GM19372 (cell line): ENCODE measurements around the gene RPS26.
"Not testable (repeated sequence)": the region's sequence is repeated elsewhere in the genome, so short reads cannot be mapped to it uniquely, and the experiment has no call there.

Experiments used
- ATAC-seq: cut with Tn5 transposase; IDR thresholded peaks from one replicate; pipeline ENCODE4 v1.9.1; 2021; ENCODE audit warnings: mild to moderate bottlenecking, low read depth, moderate library complexity; ENCODE audit not compliant: unreplicated experiment

The RPS26 gene

DNA sequence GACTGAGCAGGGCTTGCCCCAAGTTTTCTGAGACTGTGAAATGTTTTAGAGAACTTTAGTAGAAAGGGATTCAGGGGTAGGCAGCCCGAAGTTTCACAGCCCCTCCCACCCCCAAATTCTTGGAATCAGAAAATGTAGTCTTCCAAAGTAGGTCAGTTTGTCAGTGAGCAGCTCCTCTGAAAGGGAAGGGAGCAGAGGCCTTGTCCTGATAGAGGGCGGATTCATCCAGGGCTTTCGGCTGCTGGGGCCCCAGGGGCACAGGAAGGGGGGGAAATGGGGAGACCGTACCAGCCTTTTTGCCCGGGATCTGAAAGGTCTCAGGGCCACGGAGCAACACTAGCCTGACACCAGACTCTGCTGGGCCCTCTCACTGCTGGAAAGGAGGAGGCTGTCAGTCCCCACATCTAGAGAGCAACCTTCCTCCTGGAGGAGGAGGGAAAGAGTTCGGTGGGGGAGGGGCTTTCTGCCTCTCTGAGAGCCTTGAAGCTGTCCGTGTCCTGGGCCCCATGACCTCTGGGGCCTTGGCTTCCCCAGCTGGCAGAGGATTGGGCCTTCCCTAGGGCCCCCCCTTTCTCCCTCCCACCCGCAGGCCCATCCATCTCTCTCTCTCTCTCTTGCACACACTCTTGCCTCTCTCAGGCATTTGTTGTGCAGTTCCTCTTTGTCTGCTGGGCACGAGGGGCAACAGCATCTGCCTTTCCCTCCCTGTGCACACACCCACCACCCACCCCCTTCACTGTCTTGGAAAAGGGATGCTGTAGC is 21.1 kb upstream of the RPS26 start, which contains the start of gene IKZF4:
Gene IKZF4, plus strand, starts transcription at position 621 of the 762 bp plus-strand sequence. CDS start 451 bp downstream, outside the sequence.
- ATAC-seq = no peak

DNA sequence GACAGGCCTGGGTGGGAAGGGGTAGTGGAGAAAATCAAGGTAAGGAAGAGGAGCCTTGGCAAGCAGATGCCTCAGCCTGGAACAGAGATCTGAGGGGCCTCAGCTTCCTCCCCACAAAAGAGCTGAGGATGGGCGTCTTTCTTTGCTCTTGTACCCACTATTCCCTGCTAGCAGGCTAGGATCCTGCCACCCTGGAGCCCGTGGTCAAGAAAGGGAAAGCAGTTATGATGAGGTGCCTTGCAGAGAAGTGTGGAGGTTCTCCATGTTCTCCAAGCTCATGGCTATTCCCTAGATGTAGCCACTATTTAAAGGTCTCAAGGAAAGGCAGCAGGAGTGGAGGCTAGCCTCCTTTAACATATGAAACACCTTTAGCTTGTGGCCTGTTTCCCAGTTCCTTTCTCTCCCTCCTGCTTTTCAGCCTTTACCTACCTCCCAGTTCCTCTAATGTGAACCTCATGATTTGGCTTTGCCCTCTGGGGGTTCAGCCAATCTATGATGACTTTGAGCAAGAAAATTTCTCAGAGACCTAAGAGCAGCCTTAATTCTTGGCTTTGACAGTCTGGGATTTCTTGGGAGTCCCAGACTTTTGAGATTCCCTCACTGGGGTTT is 19.7 kb upstream of the RPS26 start:
- no peak for ATAC-seq

DNA sequence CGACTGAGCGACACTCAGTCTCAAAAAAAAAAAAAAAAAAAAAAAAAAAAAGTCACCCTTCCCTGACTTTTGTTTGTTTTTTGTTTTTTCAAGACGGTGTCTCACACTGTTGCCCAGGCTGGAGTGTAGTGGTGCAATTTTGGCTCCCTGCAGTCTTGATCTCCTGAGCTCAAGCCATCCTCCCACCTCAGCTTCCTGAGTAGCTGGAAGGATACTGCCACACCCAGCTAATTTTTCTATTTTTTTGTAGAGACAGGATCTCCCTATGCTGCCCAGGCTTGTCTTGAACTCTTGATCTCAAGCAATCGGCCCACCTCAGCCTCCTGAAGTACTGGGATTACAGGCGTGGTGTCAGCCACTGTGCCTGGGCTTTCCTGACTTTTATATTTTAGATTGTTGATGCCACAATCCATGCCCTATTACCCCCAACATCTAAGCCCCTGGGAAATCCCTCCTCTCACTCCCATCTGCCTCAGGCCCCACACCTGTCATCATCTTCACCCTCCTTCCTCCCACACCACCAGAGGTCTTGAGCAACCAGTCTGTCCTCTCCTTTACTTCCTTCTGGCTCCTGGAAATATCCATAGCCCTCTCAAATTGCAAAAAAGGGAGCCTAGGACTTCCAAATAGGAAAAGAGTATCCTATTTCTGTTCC is 13.1 kb upstream of the RPS26 start:
- ATAC-seq = no peak

DNA sequence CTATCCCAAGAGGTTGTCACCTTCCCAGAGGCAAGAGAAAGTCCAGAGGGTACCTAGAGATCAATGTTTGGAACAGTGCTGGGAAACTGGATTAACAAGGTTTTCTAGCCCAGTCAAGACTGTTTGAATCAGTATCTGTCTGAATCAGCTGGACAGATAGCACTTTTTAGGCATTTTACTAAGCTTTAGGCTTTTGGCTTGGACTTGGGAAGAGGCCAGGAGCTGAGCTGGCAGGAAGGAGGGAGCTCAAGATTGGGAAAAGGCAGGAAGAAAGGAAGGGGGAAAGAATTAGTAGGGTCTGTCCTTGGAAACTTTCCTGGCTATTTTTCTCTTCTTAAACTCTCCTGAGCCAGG is 12.6 kb upstream of the RPS26 start:
- no peak for ATAC-seq

DNA sequence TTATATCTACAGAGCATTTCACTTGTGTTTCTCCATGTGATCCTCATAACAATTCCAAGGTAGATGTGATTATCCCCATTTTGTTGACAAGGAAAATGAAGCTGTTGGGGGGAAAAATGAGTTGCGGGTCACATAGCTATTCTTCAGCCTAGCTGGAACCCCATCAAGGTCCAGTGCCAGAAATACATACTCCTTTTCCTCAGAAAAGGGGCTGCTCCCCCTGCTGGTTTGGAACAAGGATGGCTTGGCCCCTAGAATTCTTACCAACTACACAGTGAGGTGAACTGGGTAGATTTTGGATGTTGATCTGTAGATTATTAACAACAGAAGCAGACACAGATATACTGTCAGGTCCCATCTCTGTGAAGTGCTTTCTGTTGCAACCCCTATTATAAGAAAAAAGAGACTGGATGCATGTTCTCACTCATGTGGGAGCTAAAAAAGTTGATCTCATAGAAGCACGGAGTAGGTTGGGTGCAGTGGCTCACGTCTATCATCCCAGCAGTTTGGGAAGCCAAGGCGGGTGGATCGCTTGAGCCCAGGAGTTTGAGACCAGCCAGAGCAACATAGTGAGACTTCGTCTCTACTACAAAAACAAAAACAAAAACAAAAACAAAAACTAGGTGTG is 11.9 kb upstream of the RPS26 start:
- no peak for ATAC-seq

DNA sequence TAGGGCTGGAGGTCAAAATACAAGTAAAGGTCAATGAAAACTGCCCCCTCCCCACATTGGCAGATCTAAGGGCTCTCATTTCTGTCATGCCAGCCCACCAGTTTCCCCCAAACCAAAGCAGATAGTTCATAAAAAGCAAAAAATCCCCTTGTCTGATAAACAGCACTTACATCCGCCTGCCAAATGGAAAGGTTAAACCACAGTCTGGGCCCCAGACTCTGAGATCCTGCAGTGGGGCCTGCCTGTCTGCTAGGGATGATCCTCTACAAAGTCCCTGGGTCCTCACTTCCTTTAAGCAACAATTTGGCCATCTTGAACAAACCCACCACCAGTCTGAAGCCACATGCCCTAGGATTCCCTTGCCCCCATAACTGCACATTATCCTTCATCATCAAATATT is 9.7 kb upstream of the RPS26 start:
- ATAC-seq = no peak

DNA sequence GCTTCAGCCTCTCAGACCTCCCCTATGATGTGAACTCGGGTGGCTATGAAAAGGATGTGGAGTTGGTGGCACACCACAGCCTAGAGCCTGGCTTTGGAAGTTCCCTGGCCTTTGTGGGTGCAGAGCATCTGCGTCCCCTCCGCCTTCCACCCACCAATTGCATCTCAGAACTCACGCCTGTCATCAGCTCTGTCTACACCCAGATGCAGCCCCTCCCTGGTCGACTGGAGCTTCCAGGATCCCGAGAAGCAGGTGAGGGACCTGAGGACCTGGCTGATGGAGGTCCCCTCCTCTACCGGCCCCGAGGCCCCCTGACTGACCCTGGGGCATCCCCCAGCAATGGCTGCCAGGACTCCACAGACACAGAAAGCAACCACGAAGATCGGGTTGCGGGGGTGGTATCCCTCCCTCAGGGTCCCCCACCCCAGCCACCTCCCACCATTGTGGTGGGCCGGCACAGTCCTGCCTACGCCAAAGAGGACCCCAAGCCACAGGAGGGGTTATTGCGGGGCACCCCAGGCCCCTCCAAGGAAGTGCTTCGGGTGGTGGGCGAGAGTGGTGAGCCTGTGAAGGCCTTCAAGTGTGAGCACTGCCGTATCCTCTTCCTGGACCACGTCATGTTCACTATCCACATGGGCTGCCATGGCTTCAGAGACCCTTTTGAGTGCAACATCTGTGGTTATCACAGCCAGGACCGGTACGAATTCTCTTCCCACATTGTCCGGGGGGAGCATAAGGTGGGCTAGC is 7.0 kb upstream of the RPS26 start:
- no peak for ATAC-seq

DNA sequence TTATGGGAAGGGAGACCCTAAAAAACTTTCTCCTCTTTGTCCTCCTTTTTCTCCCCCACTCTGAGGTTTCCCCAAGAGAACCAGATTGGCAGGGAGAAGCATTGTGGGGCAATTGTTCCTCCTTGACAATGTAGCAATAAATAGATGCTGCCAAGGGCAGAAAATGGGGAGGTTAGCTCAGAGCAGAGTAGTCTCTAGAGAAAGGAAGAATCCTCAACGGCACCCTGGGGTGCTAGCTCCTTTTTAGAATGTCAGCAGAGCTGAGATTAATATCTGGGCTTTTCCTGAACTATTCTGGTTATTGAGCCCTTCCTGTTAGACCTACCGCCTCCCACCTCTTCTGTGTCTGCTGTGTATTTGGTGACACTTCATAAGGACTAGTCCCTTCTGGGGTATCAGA is 4.6 kb upstream of the RPS26 start:
- ATAC-seq = no peak

DNA sequence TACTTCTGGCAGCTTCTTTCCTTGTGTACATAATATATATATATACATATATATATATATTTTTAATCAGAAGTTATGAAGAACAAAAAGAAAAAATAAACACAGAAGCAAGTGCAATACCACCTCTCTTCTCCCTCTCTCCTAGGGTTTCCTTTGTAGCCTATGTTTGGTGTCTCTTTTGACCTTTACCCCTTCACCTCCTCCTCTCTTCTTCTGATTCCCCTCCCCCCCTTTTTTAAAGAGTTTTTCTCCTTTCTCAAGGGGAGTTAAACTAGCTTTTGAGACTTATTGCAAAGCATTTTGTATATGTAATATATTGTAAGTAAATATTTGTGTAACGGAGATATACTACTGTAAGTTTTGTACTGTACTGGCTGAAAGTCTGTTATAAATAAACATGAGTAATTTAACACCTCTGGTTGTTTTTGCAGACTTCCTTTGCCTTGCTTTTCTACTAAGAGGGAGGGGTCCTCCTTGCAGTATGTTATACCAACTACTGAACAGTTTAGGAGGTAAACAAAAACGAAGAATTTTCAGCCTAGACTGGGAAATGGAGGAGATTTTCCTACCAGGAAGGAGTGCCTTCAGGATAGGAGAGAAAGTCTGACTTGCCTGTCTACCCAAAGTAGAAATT is 3.6 kb upstream of the RPS26 start:
- no peak for ATAC-seq

DNA sequence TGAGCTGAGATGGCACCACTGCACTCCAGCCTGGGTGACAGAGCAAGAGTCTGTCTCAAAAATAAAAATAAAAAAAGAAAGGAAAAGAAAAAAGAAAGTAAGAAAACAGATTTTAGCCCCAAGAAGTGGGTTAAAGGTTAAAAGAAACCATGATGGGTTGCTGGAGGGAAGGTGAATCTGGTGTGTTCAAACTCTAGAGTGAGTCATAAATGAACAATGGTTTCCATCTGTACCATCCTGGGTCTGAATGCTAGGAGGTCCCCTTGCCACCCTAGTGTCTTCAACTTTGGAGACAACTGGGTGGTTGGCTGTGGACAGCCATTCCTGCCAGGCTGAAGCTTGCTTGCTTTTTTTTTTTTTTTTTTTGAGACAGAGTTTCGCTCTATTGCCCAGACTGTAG is 1.6 kb upstream of the RPS26 start:
- no peak for ATAC-seq

DNA sequence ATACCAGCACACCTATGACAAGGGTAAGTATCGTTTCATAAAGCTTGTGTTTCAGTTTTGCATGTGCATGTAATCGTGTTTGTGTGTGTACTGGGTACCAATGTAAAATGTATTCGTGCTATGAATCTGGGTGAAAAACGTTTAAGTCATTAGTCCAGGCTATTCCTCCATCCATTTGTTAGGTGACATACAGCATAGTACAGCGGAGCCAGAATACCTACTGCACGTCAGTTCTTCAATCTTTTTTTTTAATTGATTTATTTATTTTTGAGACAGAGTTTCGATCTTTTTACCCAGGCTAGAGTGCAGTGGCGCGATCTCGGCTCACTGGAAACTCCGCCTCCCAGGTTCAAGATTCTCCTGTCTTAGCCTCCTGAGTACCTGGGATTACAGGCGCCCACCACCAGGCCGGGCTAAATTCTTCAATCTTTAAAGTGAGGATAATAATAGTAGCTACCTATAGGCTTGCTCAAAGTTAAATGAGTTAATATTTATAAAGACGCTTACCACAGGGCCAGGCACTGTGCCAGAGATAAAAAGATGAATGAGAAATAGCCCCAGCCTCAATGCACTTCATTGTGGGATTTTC is 661 bp upstream of the RPS26 start:
- peak; percentile 4 for ATAC-seq

DNA sequence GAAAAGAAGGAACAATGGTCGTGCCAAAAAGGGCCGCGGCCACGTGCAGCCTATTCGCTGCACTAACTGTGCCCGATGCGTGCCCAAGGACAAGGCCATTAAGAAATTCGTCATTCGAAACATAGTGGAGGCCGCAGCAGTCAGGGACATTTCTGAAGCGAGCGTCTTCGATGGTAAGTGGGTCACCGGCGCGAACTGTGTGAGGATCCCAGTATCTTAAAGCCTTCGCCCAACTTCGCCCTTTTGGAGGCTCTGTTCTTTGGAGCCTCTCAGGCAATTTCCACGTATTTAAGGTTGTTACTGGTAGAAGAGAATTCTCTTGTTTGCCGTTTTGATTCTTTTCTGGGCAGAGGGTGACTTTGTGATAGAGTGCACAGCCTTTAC is 704 bp downstream of the RPS26 start:
- ATAC-seq = not testable (repeated sequence)

DNA sequence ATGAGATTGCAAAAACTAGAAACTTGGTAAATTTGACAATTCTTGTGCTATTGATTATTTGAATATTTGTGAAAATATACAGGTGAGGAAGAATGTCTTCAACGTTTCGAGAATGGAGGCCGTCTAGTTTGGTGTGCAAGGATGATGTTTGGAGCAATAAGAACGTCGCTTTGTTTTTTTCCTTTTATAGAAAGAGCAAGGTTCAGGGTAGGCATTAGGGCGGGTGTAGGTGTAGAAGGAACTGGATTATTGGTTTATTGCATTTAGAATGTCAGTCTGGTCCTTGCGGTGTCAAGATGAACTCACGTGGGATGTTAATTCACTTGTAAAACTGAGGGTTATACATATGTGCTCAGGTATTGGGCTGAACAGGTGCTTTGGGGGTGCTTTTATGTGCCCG is 1.1 kb downstream of the RPS26 start:
- ATAC-seq = no peak

DNA sequence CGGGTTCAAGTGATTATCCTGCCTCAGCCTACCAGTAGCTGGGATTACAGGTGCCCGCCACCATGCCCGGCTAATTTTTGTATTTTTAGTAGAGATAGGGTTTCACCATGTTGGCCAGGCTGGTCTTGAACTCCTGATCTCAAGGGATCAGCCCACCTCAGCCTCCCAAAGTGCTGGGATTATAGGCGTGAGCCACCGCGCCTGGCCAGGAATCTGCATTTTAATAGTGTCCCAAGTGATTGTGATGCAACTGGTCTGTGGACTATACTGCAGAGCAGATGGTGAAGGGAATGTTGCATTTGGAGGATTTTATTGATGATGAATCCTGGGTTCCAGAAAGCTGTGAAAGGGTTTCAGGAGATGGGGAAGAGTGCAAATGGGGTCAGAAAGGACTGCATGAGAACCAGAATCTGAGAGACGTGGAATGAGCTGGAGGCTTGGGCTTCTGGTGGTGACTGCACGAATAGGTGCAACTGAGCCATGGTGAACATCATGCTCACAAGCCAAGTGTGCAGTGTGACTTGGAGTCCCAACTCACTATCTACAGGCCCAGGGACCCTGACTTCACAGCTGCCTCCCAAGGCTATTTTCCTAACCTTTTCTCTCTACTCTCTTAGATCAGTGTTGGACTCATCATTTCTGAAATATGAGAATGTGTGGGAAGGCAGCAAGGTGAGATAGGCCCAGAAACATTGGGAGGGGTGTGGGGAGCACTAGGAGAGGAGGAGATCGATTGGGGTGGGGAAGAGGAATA is 4.5 kb downstream of the RPS26 start:
- ATAC-seq = no peak

DNA sequence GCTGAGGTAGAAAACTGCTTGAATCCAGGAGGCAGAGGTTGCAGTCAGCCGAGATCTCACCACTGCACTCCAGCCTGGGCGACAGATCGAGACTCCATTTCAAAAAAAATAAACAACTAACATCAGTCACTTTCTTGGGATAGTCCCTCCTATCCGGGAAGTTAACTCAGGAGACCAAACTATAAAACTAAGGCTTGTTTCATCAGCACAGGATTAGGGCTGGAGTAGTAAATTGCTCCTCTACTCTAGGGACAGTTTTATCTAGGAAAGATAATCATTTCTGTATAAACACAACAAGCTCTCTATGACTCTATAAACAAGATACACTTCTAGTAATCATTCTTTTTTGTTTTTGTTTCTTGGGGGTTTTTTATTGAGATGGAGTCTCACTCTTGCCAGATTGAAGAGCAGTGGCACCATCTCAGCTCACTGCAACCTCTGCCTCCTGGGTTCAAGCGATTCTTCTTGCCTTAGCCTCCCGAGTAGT is 11.7 kb downstream of the RPS26 start:
- no peak for ATAC-seq

DNA sequence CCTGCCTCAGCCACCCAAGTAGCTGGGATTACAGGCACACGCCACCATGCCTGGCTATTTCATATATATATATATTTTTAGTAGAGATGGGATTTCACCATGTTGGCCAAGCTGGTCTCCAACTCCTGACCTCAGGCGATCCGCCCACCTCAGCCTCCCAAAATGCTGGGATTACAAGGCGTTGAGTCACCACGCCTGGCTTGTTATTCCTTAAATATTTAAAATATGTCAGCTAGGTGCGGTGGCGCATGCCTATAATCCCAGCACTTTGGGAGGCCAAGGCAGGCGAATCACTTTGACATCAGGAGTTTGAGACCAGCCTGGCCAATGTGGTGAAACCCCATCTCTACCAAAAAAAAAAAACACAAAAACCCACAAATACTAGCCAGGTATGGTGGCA is 18.2 kb downstream of the RPS26 start:
- ATAC-seq = not testable (repeated sequence)

DNA sequence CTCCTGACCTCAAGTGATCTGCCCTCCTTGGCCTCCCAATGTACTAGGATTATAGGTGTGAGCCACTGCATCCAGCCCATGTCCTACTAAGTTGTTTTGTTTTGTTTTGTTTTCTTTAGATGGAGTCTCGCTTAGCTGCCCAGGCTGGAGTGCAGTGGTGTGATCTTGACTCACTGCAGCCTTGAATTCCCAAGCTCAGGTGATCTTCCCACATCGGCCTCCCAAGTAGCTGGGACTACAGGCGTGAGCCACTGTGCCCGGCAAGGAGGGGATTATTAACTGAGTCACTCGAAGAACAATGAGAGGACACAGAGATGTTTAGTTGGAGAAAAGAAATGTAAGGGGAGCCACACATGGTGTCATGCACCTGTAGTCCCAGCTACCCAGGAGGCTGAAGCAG is 20.3 kb downstream of the RPS26 start:
- no peak for ATAC-seq

DNA sequence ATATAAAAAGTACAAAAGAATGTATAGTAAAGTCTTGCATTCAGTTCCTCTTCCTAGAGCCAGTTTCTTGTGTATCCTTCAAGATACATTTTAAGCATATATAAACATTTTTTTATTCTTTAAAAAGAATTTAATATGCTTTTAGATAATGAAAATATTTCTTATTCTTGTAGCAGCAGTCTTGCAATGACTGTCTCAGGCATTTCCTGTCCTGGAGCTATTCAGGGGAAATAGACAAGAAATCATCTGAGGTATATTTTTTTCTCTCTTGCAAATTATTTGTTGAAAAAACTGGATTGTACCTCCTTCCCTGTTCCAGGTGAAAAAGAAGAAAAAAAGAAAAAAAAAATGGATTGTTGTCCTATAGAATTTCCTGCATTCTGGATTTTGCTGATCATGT is 21.3 kb downstream of the RPS26 start:
- ATAC-seq = no peak

DNA sequence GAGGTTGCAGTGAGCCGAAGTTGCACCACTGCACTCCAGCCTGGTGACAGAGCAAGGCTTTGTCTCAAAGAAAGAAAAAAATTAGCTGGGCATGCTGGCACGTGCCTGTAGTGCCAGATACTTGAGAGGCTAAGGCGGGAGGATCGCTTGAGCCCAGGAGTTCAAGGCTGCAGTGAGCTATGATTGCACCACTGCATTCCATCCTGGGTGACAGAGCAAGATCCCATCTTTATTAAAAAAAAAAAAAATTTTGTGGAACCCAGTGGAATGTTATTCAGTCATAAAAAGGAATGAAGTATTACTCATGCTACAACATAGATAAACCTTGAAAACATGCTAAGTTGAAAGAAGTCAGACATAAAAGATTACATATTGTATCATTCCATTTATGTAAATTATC is 29.9 kb downstream of the RPS26 start:
- no peak for ATAC-seq
